Measurements from ENCODE around the gene CHSY1. TPM values are rescaled to one million over a fixed set of nuclear protein-coding genes. Genes with fewer than 3 reads are reported as not detected.

Gene CHSY1
- total RNA-seq, 1 donor = 40.9 TPM

DNA sequence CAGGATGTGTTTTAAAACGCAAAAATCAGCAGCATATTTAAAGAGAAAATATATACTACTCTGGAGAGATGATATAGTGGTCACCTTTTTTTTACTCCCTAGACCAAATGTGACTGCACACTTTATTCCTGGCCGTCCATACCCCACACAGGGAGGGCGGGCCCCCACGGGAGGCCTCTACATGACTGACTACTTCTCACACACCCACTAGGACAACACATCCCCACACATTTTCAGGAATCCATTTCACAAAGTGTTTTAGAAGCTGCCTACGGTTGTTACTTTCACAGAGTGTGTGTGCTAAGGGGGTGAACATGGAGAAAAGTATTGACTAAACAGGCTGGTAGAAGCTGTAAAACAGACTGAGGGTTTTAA, 67.9 kb downstream of the CHSY1 start:
- no peak for DNase-seq (ENCODE audit: low read depth)
- no peak overlapping the region for H3K4me3 ChIP-seq (ENCODE audit: low read depth, low read length)
- no peak for TF ChIP-seq CTCF (IDR thresholded peaks at IDR 0.05; ENCODE audit: insufficient read depth, low read length)

DNA sequence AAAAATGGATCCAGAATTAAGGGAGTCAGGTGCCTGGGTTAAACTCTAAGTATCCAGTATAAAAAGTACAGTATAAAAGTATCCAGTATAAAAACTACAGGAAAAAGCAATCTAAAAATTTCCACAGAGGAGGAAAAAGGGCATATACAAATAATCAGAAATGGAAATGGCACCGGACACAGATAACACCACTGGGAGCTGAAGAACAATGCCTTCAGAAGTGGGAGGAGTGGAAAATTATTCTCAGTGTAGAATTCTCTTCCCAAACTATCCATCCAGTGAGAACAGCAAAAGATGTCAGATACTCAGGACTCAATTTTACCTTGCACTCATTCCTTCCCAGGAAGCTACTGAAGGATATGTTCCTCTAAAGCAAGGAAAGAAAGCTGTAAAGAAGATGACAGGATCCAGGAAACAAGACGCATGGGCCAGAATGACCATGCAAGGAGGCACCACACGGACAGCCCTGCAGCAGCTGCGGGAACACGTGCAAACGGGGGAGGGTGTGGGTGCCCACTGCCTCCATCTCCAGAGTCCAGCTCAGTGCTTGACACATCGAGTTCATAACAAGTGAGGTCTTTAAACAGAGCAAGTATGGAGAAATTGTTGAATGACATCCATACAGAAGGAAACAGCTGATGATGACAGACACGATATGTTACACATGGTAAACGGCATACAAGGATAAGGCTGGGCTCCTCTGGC, 68.5 kb downstream of the CHSY1 start:
- no peak overlapping the region for H3K4me3 ChIP-seq (ENCODE audit: low read depth, low read length)
- no peak for DNase-seq (ENCODE audit: low read depth)
- no peak for TF ChIP-seq CTCF (IDR thresholded peaks at IDR 0.05; ENCODE audit: insufficient read depth, low read length)

DNA sequence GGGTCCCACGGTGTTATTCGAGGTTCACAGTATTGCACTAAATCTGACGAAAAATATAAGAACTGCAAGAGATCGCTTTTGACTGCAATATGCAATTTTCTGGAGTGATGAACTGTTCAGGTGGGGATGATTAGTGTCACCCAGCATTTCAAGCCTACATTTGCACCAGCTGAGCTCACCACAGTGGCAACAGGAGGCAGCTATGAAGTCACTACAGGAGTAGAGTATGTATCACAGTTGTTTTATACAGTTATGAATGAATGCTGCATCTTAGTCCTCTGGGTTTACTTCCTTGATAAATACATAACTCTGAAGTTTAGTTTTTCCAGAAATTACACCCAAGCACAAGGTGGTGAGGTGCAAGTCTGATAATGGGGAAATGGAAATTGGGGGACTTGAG, 69.6 kb downstream of the CHSY1 start:
- TF ChIP-seq CTCF (IDR thresholded peaks at IDR 0.05; ENCODE audit: insufficient read depth, low read length) = no peak
- no peak overlapping the region for H3K4me3 ChIP-seq (ENCODE audit: low read depth, low read length)
- DNase-seq (ENCODE audit: low read depth) = no peak

- TF ChIP-seq CTCF (IDR thresholded peaks at IDR 0.05; ENCODE audit: insufficient read depth, low read length) = peak; percentile 3
- H3K4me3 ChIP-seq (ENCODE audit: low read depth, low read length) = no peak overlapping the region
- no peak for DNase-seq (ENCODE audit: low read depth)
These were observed 70.5 kb downstream of the CHSY1 start for GRCh38 chr15:101181349-101181748.

GRCh38 chr15:101180620-101181307, 71.1 kb downstream of the CHSY1 start:
- no peak for DNase-seq (ENCODE audit: low read depth)
- TF ChIP-seq CTCF (IDR thresholded peaks at IDR 0.05; ENCODE audit: insufficient read depth, low read length) = no peak
- H3K4me3 ChIP-seq (ENCODE audit: low read depth, low read length) = no peak overlapping the region

- no peak overlapping the region for H3K4me3 ChIP-seq (ENCODE audit: low read depth, low read length)
- no peak for TF ChIP-seq CTCF (IDR thresholded peaks at IDR 0.05; ENCODE audit: insufficient read depth, low read length)
- peak; percentile 92 for DNase-seq (ENCODE audit: low read depth)
These were observed 72.3 kb downstream of the CHSY1 start for GRCh38 chr15:101179341-101180153.
